Transverse colon (tissue), 3 donors: Measurements from ENCODE around the gene SHISA8.

Experiments used
- EP300 ChIP-seq: sonication (generic); formaldehyde crosslinking; IDR thresholded peaks from one replicate; pipeline ENCODE4 v1.6.1; 2017; ENCODE audit warnings: antibody characterized with exemption, low read depth
- TF ChIP-seq, protein P1 (sequence below), 5 experiments: fragments of 200-600 bp in 3 of 5; fragments of 450-650 bp in 2 of 5; sonication (generic) in 3 of 5; IDR thresholded peaks; 1 replicate in 2 of 5; 2 replicates in 3 of 5; pipeline ENCODE4 v1.5.1; 2016 to 2017; ENCODE audit warnings: antibody characterized with exemption in 5 of 5, inconsistent platforms in 3 of 5, mild to moderate bottlenecking in 2 of 5, moderate library complexity in 1 of 5

DNA sequence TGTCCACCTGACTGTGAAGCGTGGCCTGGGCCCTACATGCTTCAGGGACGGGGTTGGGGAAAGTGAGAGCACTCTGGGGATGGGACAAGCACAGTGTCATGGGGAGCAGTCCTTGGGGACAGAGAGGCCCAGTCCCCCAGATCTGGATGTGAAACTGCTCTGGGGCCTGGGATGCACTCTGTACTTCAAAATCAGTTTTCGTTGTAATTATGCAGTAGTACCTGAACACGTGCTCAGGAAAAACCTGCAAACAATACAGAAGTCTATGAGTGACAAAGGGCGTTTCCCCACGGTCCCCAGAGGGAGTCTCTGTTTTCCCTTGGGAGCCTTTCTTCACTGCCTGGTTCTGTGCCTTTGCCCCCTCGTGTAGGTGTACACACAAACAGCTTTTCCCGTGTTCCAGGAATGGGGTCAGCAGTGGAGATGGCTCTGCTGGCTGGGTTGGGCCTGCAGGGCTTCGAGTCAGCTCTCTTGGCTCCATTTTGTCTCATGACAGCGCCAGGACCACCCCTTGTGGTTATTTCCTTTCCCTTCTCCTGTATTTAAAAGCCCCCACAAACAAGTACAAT is 16.9 kb upstream of the SHISA8 start:
- TF ChIP-seq, protein P1, sequence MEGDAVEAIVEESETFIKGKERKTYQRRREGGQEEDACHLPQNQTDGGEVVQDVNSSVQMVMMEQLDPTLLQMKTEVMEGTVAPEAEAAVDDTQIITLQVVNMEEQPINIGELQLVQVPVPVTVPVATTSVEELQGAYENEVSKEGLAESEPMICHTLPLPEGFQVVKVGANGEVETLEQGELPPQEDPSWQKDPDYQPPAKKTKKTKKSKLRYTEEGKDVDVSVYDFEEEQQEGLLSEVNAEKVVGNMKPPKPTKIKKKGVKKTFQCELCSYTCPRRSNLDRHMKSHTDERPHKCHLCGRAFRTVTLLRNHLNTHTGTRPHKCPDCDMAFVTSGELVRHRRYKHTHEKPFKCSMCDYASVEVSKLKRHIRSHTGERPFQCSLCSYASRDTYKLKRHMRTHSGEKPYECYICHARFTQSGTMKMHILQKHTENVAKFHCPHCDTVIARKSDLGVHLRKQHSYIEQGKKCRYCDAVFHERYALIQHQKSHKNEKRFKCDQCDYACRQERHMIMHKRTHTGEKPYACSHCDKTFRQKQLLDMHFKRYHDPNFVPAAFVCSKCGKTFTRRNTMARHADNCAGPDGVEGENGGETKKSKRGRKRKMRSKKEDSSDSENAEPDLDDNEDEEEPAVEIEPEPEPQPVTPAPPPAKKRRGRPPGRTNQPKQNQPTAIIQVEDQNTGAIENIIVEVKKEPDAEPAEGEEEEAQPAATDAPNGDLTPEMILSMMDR (IDR thresholded peaks at IDR 0.05) = no peak
- no peak for TF ChIP-seq EP300
